HepG2 (cell line): Measurements from ENCODE around the gene TMEM14C. TPM values are rescaled to one million over a fixed set of nuclear protein-coding genes. Genes with fewer than 3 reads are reported as not detected.

ENCODE experiments used
- AGO1 ChIP-seq: fragments of 200-400 bp; formaldehyde crosslinking; IDR thresholded peaks from 2 replicates; pipeline ENCODE4 v1.6.1; 2017; ENCODE audit warnings: mild to moderate bottlenecking, low read depth, low read length, moderate library complexity; ENCODE audit not compliant: poor library complexity, severe bottlenecking
- ATF2 ChIP-seq: sonication (generic); formaldehyde crosslinking; IDR thresholded peaks from 2 replicates; pipeline ENCODE4 v1.4.0; 2020; ENCODE audit warnings: missing genetic modification reagents
- DDIT3 ChIP-seq: sonication (generic); formaldehyde crosslinking; IDR thresholded peaks from 2 replicates; pipeline ENCODE4 v1.4.0; 2020; ENCODE audit warnings: mild to moderate bottlenecking, missing genetic modification reagents
- KLF15 ChIP-seq: sonication (generic); formaldehyde crosslinking; IDR thresholded peaks from 2 replicates; pipeline ENCODE4 v1.8.1; 2023; ENCODE audit warnings: borderline replicate concordance, mild to moderate bottlenecking, inconsistent platforms, missing genetic modification reagents, mixed read lengths
- MAFF ChIP-seq: IDR thresholded peaks from 2 replicates; pipeline ENCODE4 v1.6.1; 2011; ENCODE audit warnings: low read depth, low read length, improper control_type of control experiment
- MAFK ChIP-seq, 2 experiments: IDR thresholded peaks in 1 of 2; conservative IDR thresholded peaks in 1 of 2; 2 replicates each; pipeline ENCODE4 v1.6.1; 2011; ENCODE audit warnings: improper control_type of control experiment in 2 of 2, low read length in 2 of 2
- MTA3 ChIP-seq: sonication (generic); formaldehyde crosslinking; IDR thresholded peaks from 2 replicates; pipeline ENCODE4 v1.4.0; 2020; ENCODE audit warnings: missing genetic modification reagents
- NFE2 ChIP-seq: sonication (generic); formaldehyde crosslinking; IDR thresholded peaks from 2 replicates; pipeline ENCODE4 v1.4.0; 2020; ENCODE audit warnings: missing genetic modification reagents
- NFYC ChIP-seq: IDR thresholded peaks from 2 replicates; pipeline ENCODE4 v1.6.1; 2016; ENCODE audit warnings: missing genetic modification reagents, missing compliant biosample characterization
- PAX8 ChIP-seq: sonication (generic); formaldehyde crosslinking; IDR thresholded peaks from 2 replicates; pipeline ENCODE4 v1.8.0; 2022; ENCODE audit warnings: mild to moderate bottlenecking, missing genetic modification reagents, borderline replicate concordance
- YEATS2 ChIP-seq: sonication (generic); formaldehyde crosslinking; IDR thresholded peaks from 2 replicates; pipeline ENCODE4 v1.4.0; 2020; ENCODE audit warnings: missing genetic modification reagents, borderline replicate concordance
- ZBTB40 ChIP-seq, 2 experiments: fragments of 450-650 bp in 1 of 2; sonication (generic) in 1 of 2; formaldehyde crosslinking in 1 of 2; IDR thresholded peaks; 2 replicates each; pipeline versions ENCODE4 v1.6.1 to v1.8.0; 2016 to 2022; ENCODE audit warnings: antibody characterized with exemption in 1 of 2, mild to moderate bottlenecking in 1 of 2, missing genetic modification reagents in 1 of 2
- ZNF101 ChIP-seq: sonication (generic); formaldehyde crosslinking; IDR thresholded peaks from 2 replicates; pipeline ENCODE4 v1.4.0; 2020; ENCODE audit warnings: mild to moderate bottlenecking, low read depth, missing genetic modification reagents, borderline replicate concordance
- ZNF383 ChIP-seq: sonication (generic); formaldehyde crosslinking; IDR thresholded peaks from 2 replicates; pipeline ENCODE4 v1.4.0; 2020; ENCODE audit warnings: missing genetic modification reagents, mild to moderate bottlenecking, borderline replicate concordance
- ZNF543 ChIP-seq: sonication (generic); formaldehyde crosslinking; IDR thresholded peaks from 2 replicates; pipeline ENCODE4 v1.4.0; 2020; ENCODE audit warnings: mild to moderate bottlenecking, missing genetic modification reagents
- ZNF572 ChIP-seq: sonication (generic); formaldehyde crosslinking; IDR thresholded peaks from 2 replicates; pipeline ENCODE4 v1.5.1; 2020; ENCODE audit warnings: mild to moderate bottlenecking, missing genetic modification reagents
- ZNF691 ChIP-seq: sonication (generic); formaldehyde crosslinking; IDR thresholded peaks from 2 replicates; pipeline ENCODE4 v1.4.0; 2020; ENCODE audit warnings: missing genetic modification reagents, low read depth, mild to moderate bottlenecking, borderline replicate concordance
- polyA plus RNA-seq, 8 experiments: library from polyadenylated mRNA; depleted of rRNA in 3 of 8; stranded (reverse) in 7 of 8; unstranded in 1 of 8; fragments of >200 nt; fragmentation: Illumina TruSeq in 4 of 8; extraction: Trizol in 4 of 8; gene quantifications; 2 replicates each; pipeline versions ENCODE4 v1.2.1 to v1.2.3, GENCODE V29; 2011 to 2016; ENCODE audit warnings: low read depth in 4 of 8, missing spikeins in 1 of 8, mixed read lengths in 1 of 8; ENCODE audit not compliant: insufficient read depth in 1 of 8
- total RNA-seq, 5 experiments: library from RNA; depleted of rRNA; stranded (reverse); fragments of >200 nt; fragmentation: Illumina TruSeq; extraction: Trizol; gene quantifications; 2 replicates each; pipeline ENCODE4 v1.2.3, GENCODE V29; 2016; ENCODE audit warnings: low read depth in 1 of 5

Gene TMEM14C
- total and polyA plus RNA-seq, 2 of the 13 experiments (the other 11 are each of a cell fraction or from before 2014, with no cell fraction given) = 184 TPM

GRCh38 chr6:10719296-10719963 lies 3.4 kb upstream of the TMEM14C start (continued):
- TF ChIP-seq NFE2 (CRISPR knock-in tag) (no peak), MAFK (conservative IDR thresholded peaks at IDR 0.05 in 1 of 2, IDR thresholded peaks at IDR 0.05 in 1 of 2; ENCODE audit: low read length in 2 of 2) (peak; percentile 98), ATF2 (CRISPR knock-in tag) (peak; percentile 9; the same call in 1 of the 2 replicates), PAX8 (CRISPR knock-in tag) (0 out of 2 replicates have a peak, but pooled peaks have one; percentile 68), AGO1 (no peak), ZNF383 (no peak), YEATS2 (no peak), MAFF (peak; percentile 98), KLF15 (CRISPR knock-in tag) (no peak), ZNF543 (CRISPR knock-in tag) (no peak; the same call in 1 of the 2 replicates), ZNF101 (no peak), NFYC (CRISPR knock-in tag) (peak; percentile 92), DDIT3 (CRISPR knock-in tag) (no peak), ZNF572 (CRISPR knock-in tag) (no peak), ZBTB40 (IDR thresholded peaks at IDR 0.05) (no peak), ZBTB40 (CRISPR knock-in tag; IDR thresholded peaks at IDR 0.05) (no peak), ZNF691 (0 out of 2 replicates have a peak, but pooled peaks have one; percentile 15), MTA3 (CRISPR knock-in tag) (no peak)
